GM18861 (cell line): ENCODE results near the gene NFS1.

Experiments
- ATAC-seq: cut with Tn5 transposase; IDR thresholded peaks from one replicate; pipeline ENCODE4 v1.9.1; 2021; ENCODE audit not compliant: unreplicated experiment

NFS1 gene

DNA sequence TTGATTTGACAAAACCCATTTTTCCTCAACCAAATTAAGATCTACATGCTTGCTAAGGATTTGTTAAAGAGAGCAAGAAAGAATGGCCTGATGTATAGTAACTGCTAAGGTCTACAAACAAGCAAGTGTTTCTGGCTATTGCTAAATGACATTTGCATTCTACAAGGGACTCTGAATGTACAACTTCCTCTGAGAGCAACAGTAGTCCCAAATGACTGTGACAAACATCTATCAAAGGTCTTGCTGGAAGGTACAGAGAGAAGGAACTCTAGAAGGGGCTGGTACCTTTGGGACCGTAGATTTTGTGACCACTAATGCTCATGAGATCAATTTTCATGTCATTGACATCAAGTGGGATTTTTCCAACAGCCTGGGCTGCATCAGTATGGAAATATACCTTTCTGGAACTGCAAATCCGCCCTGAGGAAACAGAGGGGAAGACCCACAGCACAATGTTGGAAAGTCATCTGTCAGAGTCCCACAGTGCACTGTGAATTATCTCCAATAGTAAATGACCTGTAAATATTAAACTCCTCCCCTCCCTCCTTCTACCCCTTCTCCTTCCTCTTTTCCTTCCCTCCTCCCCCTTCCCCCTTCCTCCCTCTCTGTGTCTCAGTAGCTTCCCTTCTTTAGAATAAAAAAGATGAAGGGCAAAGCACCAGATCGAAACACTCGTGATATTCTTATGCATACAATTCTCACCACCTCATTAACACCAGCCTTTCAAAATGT, 18.5 kb downstream of the NFS1 start:
- no peak for ATAC-seq

DNA sequence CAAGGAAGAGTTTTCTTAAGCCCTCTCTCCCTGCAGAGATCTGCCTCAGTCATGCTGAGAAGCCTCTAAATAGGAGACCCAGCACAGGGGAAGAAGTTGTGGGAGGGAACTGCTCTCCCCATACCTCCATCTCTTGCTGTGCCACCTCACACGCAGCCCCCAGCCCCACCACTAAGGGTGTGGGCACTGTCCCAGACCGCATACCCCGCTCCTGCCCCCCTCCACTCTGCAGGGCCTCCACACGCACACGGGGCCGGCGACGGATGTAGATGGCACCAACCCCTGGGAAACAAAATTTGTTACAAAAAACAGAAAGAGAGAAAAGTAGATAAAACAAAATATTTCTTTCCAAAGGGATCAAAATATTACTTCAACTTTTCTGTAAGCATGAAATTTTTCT, 24.2 kb downstream of the NFS1 start:
- ATAC-seq: no peak

DNA sequence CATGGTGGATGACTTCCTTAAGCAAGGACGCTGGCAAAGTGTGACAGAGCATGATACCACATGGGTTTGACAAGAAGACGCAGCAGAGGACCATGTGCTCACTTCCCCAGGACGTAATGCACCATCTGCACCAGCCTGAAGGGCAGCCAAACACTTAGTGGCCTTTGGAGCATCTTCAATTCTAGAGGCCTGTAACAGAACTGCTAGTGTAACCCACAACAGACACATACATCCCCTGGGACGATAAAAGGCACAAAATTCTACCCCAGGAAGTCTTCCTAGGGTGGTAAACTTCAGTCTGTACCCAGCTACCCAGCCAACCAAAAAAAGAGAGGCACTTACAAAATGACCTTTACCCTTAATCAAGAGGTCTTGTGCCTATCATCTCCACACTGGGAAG, 25.3 kb downstream of the NFS1 start:
- no peak for ATAC-seq

DNA sequence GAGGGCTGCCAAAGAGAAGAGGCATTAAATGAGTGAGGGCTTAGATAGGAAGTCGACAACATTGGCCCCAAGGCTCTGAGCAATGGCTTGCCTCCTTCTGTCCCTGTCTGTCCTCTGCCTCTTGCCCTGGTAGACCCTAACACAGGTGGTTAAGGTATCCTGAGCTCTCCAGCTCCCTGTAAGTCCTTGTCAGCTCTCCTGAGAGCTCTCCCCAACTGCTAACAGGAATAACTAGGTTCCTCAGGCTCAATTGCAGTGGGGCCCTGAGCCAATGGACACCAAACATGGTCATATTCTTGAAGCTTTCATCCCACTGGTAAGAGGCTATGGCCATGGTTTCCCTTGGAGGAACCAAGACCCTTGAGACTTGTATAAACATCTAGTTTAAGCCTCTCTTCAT, 29.5 kb downstream of the NFS1 start:
- ATAC-seq: no peak

DNA sequence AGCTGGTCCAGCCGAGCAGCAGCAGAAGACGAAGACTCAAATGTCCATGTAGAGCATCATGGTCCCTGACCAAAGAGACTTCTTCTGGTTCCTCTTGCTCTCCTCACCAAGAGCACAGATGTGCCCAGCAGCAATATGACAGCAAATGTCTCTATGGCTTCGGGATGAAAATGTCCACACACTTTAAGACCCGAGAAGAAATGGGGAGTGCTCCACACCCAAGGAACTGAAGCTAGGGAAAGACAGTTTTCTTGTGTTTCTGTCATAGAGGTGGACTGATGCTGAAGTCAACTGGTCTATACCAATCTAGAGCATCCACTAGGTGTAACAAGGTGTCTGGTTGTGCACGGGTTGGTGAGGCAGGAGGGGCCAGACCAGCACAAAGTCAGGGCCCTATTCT, 29.9 kb downstream of the NFS1 start:
- ATAC-seq: no peak

DNA sequence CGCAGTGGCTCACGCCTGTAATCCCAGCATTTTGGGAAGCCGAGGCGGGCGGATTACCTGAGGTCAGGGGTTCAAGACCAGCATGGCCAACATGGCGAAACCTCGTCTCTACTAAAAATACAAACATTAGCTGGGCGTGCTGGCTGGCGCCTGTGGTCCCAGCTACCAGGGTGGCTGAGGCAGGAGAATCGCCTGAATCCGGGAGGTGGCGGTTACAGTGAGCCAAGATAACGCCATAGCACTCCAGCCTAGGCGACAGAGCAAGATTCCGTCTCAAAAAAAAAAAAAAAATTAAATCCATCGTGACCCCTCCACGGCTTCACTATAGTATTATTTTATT, 33.2 kb downstream of the NFS1 start:
- ATAC-seq: no peak

DNA sequence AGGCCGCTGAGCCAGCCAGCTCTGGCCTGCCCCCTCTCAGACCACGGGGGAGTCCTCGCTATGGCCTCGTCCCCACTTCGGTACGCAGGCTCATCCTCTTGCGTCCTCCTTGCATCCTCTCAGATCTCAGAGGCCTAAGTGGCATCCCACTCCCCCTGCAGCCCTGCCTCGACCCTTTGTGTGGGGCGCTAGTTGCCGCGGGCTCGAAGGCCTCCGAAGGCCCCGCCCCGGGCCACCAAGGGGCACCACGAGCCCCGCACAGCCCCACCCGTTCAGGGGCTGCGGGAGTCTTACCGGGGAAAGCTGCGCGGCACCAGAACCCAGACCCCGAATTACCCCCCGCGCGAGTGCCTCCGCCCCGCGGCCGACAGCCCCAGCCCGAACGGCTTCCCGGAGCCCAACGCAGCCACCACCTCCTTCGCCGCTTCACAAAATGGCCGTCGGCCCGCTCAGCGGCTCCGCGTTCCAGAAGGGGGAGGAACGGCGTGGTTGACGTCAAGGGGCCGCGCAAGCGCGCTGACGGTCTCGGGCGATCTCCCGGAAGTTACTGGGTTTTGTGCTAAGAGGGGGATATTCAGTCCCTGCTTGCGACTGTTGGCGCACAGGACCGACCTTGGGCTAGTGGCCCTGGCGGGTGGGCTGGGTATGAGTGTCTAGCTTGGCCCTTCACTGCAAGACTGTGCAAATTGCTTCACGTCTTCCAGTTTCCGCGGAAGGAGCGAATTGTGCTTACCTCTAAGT, 34.5 kb downstream of the NFS1 start, which contains the start of the genes CPNE1 and RBM12:
TSS of gene CPNE1 (minus strand) at position 435 of the 741 bp plus-strand sequence. CDS start 31,977 bp downstream, outside the sequence.
TSS of gene RBM12 (minus strand) at position 435 of the 741 bp plus-strand sequence. CDS start 9,578 bp downstream, outside the sequence.
- peak; percentile 71 for ATAC-seq

DNA sequence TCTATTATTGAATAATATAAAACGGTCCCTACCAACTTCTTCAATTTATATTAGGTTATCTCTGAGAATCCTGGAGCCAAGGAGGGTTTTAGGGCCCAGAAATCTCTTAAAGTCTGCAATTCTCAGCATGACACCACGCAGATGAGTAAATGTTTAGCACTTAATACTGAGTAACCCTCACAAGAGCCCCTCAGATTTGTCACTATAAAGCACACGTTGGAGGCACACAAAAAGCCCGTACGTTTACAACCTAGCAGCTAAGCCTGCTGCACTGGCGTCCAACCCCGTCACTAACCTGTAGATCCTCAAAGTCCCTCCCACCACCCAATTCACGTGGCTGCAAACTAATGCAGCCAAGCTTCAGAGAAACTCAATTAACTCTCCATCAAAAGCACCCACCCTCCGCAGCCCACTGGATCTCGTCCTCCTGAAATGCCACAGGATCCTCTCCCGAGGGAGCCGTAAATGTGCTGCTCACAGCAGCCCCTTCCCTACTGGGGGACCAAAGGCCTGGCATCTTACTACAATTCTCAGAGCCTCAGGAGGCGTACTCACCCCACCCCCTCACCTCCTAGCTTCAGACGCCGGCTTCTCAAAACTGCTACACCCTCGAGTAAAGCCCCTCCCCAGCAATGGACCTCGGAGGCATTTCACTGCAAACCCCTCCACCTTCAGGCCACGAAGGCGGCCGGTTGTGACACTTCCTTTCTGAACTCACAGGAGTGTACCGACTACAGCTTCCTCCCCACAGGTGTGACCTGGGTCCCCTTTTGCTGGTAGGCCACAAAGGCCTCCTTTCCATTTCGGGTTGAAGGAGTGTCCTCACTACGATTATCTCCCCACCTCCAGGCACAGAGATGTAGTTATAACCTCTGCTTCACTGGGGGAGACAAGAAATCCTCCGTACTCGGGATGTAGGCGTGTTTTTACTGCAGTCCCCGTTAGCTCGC, 35.4 kb downstream of the NFS1 start:
- peak; percentile 29 for ATAC-seq

DNA sequence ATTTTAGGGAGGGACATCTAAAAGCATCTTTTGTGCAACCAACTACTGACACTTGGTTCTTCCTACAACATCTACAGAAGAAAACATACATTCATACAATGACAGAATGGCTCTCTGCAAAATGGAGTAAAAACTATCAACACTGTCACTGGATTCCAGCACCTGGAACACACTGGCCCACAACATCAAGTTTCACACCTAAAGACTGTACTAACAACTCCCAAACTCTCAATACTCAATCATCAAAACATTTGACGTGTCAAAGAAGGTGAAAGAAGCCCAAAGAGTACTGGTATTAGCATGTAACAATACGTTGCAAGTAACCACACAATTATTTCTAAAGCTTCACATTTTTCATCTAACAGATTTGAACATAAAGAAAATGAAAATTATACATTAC, 36.6 kb downstream of the NFS1 start:
- ATAC-seq: no peak

DNA sequence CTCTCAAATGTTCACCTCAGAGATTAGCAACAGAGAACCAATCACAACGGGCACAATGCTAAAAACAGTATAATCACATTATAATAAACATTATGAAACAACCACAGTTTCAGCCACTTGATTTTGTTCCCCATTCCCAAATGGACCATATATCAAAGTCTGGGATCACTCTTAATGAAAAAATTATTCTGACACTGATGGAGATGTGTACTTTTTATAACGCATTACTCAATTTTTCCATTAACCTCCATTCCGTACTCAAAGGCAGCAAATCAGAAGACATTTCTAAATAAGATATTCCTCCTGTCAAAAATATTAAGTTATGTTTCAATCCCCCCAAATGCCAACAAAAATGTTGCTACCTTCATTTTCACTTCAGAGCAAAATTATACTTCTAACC, 37.2 kb downstream of the NFS1 start:
- no peak for ATAC-seq

DNA sequence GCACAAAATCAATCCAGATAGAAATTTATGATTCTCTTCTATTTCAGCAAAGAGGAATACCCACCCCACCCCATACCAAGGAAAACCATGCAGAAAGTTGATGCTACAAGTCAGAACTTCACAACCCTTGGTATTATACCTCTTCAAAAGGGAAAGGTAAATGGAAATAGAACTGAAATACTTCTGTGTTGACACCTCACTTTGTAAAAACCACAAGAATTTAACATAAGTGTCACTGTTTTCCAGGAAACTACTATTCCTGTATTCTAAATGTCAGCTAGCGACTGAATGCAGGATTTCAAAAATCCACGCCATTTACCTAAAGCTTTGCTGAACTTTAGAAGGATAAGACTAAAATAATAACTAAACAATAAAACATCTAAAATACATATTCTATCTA, 38.1 kb downstream of the NFS1 start:
- ATAC-seq: no peak

DNA sequence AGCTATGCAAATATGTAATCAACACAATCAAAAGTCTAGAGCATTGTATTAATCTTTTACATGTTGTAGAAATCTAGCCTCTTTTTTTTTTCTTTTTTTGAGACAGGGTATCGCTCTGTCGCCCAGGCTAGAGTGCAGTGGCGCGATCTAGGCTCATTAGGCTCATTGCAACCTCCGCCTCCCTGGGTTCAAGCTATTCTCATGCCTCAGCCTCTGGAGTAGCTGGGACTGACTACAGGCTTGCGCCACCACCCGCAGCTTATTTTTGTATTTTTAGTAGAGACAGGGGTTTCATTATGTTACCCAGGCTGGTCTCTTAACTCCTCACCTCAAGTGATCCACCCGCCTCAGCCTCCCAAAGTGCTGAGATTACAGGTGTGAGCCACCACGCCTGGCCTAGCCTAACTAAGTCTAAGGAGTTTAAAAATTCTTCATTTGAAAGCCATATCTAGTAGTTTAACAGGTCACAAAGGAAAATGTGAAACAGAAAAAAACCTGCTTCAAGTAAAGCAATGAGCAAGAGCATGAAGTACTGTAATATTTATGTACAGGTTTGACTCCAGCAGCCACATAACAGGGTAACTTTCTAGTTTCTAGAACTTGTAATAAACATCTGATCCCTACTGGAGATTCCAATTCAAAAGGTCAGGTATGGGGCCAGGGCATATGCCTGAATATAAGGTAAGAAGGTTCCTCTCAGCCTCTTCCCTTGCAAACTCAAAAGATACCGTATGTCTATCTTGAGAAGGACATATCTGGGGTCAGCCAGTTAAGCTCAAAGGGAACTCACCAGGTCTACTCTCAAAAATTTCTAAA, 38.8 kb downstream of the NFS1 start:
- no peak for ATAC-seq

DNA sequence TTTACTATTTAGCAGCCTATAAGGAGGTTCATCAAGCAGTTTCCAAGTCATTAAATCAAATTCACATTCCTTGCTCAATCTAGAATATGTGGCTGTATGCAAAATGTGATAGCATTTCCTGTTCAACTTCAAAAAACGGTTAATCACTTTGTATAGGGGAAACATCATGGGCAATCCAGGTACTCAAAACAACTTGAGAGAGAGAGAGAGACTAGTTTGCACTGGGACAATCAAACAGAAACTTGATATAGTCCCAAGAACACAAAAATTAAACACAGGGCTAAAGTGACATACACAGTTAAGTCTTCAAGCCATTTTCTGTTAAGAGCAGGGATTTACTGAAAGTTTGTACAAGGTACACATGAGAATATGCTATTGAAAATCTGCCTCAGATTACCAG, 41.9 kb downstream of the NFS1 start:
- ATAC-seq: no peak

DNA sequence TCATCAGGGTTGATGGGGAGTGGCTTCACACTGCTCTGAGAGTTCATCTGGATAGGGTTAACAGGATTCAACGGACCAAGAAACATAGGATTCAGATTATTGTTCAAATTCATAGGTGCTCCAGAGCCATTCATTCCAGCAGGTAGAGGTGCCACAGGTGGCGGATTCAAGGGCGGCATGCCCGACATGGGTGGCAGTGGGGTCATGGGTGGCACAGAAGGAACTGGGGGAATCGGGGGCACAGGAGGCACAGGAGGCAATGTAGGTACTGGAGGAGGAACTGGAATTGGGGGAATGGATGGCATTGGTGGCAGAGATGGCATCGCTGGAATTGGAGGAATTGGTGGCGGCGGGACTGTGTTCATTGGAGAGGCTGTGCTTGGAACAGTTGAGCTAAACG, 44.7 kb downstream of the NFS1 start:
- no peak for ATAC-seq

DNA sequence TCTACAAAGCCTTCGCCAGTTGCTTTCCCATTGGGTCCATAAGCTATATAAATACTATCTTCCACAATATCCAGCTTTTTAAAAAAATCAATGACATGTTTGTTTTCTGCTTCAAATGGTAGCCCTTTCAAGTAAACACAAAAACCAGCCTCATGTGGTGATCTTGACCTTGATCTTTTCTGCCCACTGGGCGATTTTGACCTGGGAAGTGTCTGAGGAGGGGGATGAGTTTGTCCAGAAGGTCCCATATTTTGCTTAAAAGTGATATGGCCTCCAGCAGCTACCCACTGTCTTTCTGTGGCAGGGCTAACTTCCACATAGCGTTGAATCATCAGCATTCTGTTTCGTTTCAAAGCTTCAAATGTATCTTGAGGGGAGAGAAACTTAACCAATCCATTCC, 45.3 kb downstream of the NFS1 start:
- ATAC-seq: no peak

DNA sequence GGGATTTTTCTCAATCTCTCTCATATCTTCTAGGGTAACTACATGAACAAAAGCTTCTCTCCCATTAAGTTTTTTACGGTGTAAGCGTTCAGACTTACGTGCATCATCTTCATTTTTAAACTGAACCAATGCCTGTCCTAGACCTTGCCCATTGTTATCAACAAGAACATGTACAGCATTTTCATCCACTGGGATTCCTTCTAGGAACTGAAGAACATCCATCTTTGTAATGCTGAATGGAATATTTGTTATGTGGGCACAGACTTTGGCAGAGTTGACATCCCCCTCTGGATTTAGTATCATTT, 45.8 kb downstream of the NFS1 start:
- ATAC-seq: no peak

DNA sequence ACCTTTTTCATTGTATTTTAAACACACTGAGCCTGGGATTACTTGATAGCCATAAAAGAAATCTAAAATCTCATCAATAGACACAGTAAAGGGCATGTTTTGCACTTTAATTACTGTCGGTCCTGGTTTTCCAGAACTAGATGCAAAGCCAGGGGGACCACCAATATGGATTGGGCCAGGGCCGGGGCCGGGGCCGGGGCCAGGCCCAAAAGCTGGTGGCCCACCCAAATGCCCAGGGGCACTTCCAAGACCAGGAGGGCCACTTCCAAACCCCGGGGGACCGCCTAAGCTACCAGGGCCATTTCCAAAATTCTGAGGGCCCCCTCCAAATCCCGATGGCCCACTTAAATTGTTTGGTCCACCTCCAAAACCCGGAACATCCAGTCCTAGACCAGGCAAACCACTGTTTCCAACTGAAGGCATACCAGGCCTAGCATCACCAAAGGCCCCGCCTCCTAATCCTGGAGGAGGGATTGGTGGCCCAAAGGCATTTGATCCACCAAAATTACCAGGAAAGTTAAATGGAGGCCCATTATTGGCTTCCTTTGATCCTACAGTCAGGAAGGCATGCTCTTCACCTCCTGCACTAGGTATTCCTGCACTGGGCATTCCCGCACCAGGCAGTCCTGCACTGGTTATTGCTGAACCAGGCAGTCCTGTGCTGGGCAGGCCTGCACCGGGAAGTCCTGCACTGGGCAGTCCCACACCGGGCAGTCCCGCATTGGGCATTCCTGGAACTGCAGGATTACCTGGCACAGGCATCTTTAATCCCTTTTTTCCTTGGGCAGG, 46.3 kb downstream of the NFS1 start:
- no peak for ATAC-seq

DNA sequence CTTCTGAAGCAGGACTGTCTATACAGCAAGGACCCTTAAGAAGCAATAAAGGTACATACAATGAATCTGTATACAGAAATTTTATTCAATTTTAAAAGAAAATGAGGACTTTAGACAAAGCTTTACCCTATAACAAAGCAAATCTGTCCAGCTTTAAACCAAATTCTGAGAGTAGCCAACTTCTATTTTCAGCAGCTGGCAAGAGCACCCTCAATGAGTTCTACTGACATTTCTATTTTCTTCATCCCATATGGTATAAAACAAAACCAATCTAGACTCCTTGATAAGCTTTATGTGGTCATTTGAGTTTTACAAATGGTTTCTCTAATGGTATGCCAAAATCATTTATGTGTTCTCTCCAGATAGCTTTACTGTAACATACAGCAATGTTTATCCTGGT, 47.2 kb downstream of the NFS1 start:
- ATAC-seq: no peak

DNA sequence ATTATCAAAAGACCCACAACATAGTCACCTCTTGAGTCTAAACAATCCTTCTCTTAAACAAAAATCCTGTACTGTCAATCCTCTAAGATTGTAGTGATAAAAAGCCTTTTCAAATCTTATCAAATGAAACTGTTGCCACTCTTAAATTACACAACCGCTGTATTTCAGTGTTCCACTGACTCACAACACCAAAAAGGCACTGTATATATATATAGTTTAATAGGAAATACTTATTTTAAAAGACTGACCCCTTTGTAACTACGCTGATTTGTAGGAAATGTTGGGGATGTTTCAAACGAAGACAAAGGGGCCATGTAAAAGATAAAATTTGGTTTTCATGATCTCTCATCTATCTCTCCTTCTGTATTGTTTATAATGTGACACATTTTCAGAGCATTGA, 48.5 kb downstream of the NFS1 start:
- no peak for ATAC-seq

DNA sequence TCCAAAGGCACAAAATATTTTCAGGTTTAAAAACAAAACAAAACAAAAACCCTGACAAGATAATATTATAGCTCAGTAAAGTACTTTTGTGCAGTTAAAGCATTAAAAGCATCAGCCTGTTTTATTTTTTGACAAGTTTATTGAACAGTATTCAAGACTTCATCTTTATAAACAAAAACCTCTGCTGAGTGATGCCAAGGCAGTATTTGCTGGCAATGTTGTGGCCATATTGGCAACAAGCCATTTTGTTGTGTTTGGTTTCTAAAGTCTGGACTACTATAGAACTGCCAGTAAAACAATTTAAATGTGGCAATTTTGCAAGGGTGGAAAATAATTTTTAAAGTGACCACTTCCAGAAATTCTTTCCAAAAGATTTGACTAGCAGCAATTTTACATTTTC, 50.3 kb downstream of the NFS1 start:
- ATAC-seq: no peak
